Pancreas (tissue), 10 donors: ENCODE data around the gene SEMA6B. TPM values are rescaled to one million over a fixed set of nuclear protein-coding genes. Genes with fewer than 3 reads are reported as not detected.

ENCODE experiments used
- ATAC-seq, 4 donors: fragments of 200-7000 bp; cut with Tn5 transposase; one replicate each; pipeline versions ENCODE4 v1.8.0 to v1.9.1; 2020; ENCODE audit warnings: mild to moderate bottlenecking in 4 of 4, moderate library complexity in 4 of 4
- DNase-seq, 6 donors: peaks; one replicate each; pipeline ENCODE4 v3.0.0-alpha.2; 2020
- FAIRE-seq: peaks from 2 replicates; lab custom pipeline; 2012; peaks lifted over from hg19 to GRCh38; lab: Jason Lieb, UNC
- H3K27ac ChIP-seq, 4 donors: fragments of 200-600 bp; sonication (generic); 1 replicate in 3 of 4; 2 replicates in 1 of 4; pipeline versions ENCODE4 v1.5.0 to v1.8.0; 2020
- H3K27me3 ChIP-seq, 4 donors: fragments of 200-600 bp; one replicate each; pipeline ENCODE4 v1.8.0; 2021
- H3K36me3 ChIP-seq, 3 donors: fragments of 200-600 bp; sonication (generic) in 1 of 3; one replicate each; pipeline versions ENCODE4 v1.5.0 to v1.8.0; 2020 to 2021
- H3K4me1 ChIP-seq, 3 donors: fragments of 200-600 bp; one replicate each; pipeline ENCODE4 v1.8.0; 2021
- H3K4me3 ChIP-seq, 4 donors: fragments of 200-600 bp; sonication (generic) in 2 of 4; one replicate each; pipeline versions ENCODE4 v1.5.0 to v1.8.0; 2020 to 2021
- H3K9me3 ChIP-seq, 4 donors: fragments of 200-600 bp; one replicate each; pipeline ENCODE4 v1.8.0; 2021
- WGBS, 2 donors: extraction: QIAGEN DNeasy Blood & Tissue Kit; methylation state at CpG; one replicate each; pipeline ENCODE4 v1.1.7; 2013; 5-methylcytosine and 5-hydroxymethylcytosine counted together
- intact Hi-C, 3 donors: fragments of 100-400 bp; cut with DNase I; formaldehyde crosslinking; loops; one replicate each; pipeline versions ENCODE4 v1.11.1 to v1.14.2; 2022
- polyA plus RNA-seq, 2 donors: library from polyadenylated mRNA; stranded (reverse); fragments of 200-250 nt; gene quantifications; one replicate each; pipeline ENCODE4 v1.2.3, GENCODE V29; 2013
- total RNA-seq, 6 donors: library from RNA; stranded (reverse); fragmentation: NEBNext Ultra II Directional in 4 of 6; extraction: Animal tissue kit (Norgen Biotek cat#: 25700) in 4 of 6; gene quantifications; one replicate each; pipeline versions ENCODE4 v1.2.1 to v1.2.4, GENCODE V29; 2021 to 2023
- TF ChIP-seq, protein P1 (sequence below), 4 donors: fragments of 200-600 bp; sonication (generic) in 3 of 4; IDR thresholded peaks; one replicate each; pipeline versions ENCODE4 v1.5.0 to v1.8.0; 2021; ENCODE audit warnings: antibody characterized with exemption in 4 of 4
- donor health status: healthy with polysubstance abuse.
- donor health status: DM: no; HTN: no; CAD: no; lungs with moderate emphysema.
- donor health status: DM: no; HTN: no; CAD: no.
- donor health status: control.
- donor health status: control.
- donor health status: Bipolar disorder and iron deficiency.
- donor health status: DM: yes; HTN: yes; CAD: no.
- donor health status: DM: no; HTN: no; CAD: no.
- donor health status: DM: no; HTN: no; CAD: no.
- donor health status: DM: yes; HTN: yes; CAD: no.

SEMA6B gene
- total and polyA plus RNA-seq, 8 donors = 2.2 to 4.7 (median 3.5) TPM

DNA sequence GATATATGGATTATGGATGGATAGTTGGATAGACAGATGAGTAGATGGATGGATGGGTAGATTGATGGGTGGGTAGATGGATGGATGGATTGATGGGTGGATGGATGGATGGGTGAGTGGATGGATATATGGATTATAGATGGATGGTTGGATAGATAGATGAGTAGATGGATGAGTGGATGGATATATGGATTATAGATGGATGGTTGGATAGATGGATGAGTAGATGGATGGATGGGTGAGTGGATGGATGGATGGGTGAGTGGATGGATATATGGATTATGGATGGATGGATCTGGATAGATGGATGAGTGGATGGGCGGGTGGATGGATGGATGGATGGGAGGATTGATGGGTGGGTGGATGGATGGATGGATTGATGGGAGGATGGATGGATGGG, 43.4 kb upstream of the SEMA6B start:
- TF ChIP-seq, protein P1, sequence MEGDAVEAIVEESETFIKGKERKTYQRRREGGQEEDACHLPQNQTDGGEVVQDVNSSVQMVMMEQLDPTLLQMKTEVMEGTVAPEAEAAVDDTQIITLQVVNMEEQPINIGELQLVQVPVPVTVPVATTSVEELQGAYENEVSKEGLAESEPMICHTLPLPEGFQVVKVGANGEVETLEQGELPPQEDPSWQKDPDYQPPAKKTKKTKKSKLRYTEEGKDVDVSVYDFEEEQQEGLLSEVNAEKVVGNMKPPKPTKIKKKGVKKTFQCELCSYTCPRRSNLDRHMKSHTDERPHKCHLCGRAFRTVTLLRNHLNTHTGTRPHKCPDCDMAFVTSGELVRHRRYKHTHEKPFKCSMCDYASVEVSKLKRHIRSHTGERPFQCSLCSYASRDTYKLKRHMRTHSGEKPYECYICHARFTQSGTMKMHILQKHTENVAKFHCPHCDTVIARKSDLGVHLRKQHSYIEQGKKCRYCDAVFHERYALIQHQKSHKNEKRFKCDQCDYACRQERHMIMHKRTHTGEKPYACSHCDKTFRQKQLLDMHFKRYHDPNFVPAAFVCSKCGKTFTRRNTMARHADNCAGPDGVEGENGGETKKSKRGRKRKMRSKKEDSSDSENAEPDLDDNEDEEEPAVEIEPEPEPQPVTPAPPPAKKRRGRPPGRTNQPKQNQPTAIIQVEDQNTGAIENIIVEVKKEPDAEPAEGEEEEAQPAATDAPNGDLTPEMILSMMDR (IDR thresholded peaks at IDR 0.05) = no peak
- DNase-seq (no peak), ATAC-seq (no peak), FAIRE-seq (no peak)
- intact Hi-C loops = no loop called here
- H3K4me1 ChIP-seq = peaks cover 0 to 5% (median 4%) of the 10 kb centered on the region in 3 donors
- no peak overlapping the region for H3K27ac ChIP-seq
- H3K36me3 ChIP-seq = no peaks in the 10 kb centered on the region
- H3K4me3 ChIP-seq = no peak overlapping the region
- 80 to 97% methylated on average over 1 of the region's 1 CpG for WGBS, 2 donors
- no peaks in the 10 kb centered on the region for H3K27me3 ChIP-seq
- no peaks in the 10 kb centered on the region for H3K9me3 ChIP-seq

DNA sequence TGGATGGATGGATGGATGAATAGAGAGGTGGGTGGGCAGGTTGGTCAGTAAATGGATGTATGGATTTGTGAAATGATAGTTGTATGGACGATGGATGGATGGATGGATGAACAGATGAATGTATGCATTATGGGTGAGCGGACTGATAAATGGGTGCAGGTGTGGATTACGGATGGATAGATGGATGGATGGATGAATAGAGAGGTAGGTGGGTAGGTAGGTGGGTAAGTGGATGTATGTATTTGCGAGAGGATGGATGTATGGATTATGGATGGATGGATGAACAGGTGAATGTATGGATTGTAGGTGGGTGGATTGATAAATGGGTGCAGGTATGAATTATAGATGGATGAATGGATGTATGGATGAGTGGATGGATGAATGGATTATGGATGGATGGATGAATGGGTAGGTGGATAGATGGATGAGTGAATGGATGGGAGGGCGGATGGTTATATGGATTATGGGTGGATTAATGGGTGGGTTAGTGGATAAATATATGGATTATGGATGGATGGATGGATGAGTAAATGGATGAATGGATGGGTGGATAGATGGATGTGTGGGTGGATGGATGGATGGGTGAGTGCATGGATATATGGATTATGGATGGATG, 42.8 kb upstream of the SEMA6B start:
- no peak for ATAC-seq
- no peaks in the 10 kb centered on the region for H3K36me3 ChIP-seq
- no peak for FAIRE-seq
- intact Hi-C loops = no loop called here
- peaks cover 0 to 3% (median 3%) of the 10 kb centered on the region in 3 donors for H3K4me1 ChIP-seq
- TF ChIP-seq, protein P1 (IDR thresholded peaks at IDR 0.05) = no peak
- DNase-seq = no peak
- no peak overlapping the region for H3K4me3 ChIP-seq
- no peaks in the 10 kb centered on the region for H3K9me3 ChIP-seq
- no peak overlapping the region for H3K27ac ChIP-seq
- H3K27me3 ChIP-seq = no peaks in the 10 kb centered on the region
- WGBS, 2 donors = 72 to 85% methylated on average over 5 of the region's 5 CpGs

DNA sequence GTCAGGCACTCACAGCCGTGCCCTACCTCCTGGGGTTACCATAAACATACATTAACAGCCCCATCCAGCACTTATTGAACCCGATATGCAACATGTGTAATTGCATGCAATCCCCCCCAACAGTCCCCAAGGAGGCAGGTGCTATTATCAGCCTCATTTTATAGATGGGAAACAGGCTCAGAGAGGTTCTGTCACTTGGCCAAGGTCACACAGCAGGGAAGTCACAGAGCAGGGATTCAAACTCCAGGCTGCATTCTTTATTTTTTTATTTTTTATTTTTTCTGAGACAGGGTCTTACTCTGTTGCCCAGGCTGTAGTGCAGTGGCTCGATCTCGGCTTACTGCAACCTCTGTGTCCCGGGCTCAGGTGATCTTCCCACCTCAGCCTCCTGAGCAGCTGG, 41.4 kb upstream of the SEMA6B start:
- WGBS, 2 donors = 56 to 67% methylated on average over 5 of the region's 5 CpGs

DNA sequence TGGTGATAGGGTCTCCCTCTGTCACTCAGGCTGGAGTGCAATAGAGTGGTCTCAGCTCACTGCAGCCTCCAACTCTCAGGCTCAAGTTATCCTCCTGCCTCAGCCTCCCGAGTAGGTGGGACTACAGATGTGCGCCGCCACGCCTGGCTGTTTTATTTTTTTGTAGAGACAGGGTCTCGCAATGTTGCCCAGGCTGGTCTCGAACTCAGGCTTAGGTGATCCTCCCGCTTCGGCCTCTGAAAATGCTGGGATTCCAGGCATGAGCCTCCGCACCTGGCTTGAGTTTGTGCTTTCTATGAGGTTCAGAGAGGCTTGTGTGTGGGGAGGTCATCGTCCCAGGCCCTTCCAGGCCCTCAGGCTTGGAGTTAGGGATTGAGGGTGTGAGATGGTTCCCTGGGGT, 40.6 kb upstream of the SEMA6B start:
- H3K36me3 ChIP-seq = no peaks in the 10 kb centered on the region
- H3K4me1 ChIP-seq = no peaks in the 10 kb centered on the region
- intact Hi-C loops = no loop called here
- H3K27ac ChIP-seq = no peak overlapping the region
- H3K9me3 ChIP-seq = no peaks in the 10 kb centered on the region
- FAIRE-seq (no peak), ATAC-seq (no peak), DNase-seq (no peak)
- H3K27me3 ChIP-seq = peaks cover 0 to 9% (median 1%) of the 10 kb centered on the region in 4 donors
- 81 to 90% methylated on average over 10 of the region's 10 CpGs for whole genome bisulfite sequencing, 2 donors
- H3K4me3 ChIP-seq = no peak overlapping the region
- TF ChIP-seq, protein P1 (IDR thresholded peaks at IDR 0.05) = no peak

More for the DNA sequence above, 41.4 kb upstream of the SEMA6B start:
- intact Hi-C loops = no loop called here
- no peak for ATAC-seq
- TF ChIP-seq, protein P1 (IDR thresholded peaks at IDR 0.05) = no peak
- H3K9me3 ChIP-seq = no peaks in the 10 kb centered on the region
- no peaks in the 10 kb centered on the region for H3K4me1 ChIP-seq
- no peaks in the 10 kb centered on the region for H3K36me3 ChIP-seq
- peaks cover 0 to 6% (median 0%) of the 10 kb centered on the region in 4 donors for H3K27me3 ChIP-seq
- no peak for DNase-seq
- H3K27ac ChIP-seq = no peak overlapping the region
- no peak for FAIRE-seq
- H3K4me3 ChIP-seq = no peak overlapping the region

DNA sequence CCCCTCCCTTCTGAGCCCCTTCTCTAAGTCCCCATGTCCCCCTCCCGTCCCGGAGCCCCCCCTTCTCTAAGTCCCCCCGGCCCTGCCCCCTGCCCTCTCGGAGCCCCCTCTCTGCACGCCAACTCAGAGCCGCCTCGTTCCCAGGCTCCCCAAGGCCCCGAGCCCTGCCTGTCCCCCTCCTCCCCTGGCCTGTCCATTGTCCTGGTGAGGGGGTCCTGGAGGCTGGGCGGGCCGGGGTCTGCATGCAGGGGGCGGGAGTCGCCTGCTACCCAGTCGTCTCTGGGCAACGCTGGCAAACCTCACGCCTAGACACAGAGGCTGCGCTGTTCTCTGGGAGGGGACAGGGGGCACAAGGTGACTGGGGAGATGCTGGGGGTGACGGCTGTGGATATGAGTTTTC, 39.2 kb upstream of the SEMA6B start:
- TF ChIP-seq, protein P1 (IDR thresholded peaks at IDR 0.05) = no peak
- Histone ChIP-seq H3K27me3 (peaks cover 0 to 9% (median 1%) of the 10 kb centered on the region in 4 donors), H3K4me3 (no peak overlapping the region), H3K4me1 (no peaks in the 10 kb centered on the region), H3K36me3 (no peaks in the 10 kb centered on the region), H3K27ac (no peak overlapping the region), H3K9me3 (no peaks in the 10 kb centered on the region)
- FAIRE-seq = no peak
- intact Hi-C loops = no loop called here
- WGBS, 2 donors = 9 to 10% methylated on average over 11 to 17 of the region's 17 CpGs
- DNase-seq = no peak
- no peak for ATAC-seq
